HG02884 (cell line): ENCODE results near the gene SENP1.

Experiments
- ATAC-seq: cut with Tn5 transposase; IDR thresholded peaks from one replicate; pipeline ENCODE4 v1.9.1; 2021; ENCODE audit warnings: mild to moderate bottlenecking, moderate library complexity; ENCODE audit not compliant: unreplicated experiment

SENP1 gene

GRCh38 chr12:48068457-48068856 is 37.4 kb downstream of the SENP1 start:
- ATAC-seq, result no peak

DNA sequence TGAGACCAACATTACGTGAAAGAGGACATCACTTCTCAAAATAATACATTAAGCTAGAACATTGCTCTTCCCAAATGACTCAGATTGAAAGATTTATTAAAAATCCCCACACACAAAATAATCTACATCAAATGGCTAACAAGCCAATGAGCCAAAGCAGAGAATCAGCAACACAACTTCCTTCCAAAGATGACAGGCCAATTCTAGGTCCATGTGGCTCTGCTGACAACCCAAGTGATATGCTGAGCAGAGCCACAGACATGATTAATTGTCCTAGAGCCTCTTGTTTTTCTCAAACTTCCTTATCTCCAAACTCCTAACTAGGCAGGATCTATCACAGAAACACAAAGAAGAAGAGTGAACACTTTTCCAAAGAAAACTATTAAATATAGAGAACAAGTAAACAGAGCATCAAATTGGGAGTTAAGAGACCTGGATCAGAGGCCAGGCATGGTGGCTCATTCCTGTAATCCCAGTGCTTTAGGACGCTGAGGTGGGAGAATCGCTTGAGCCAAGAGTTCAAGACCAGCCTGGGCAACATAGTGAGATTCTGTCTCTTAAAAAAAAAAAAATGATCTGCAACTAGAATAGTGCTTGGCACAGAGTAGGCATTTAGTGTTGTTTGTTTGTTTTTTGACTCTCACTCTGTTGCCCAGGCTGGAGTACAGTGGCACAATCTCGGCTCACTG is 38.5 kb downstream of the SENP1 start:
- no peak for ATAC-seq

DNA sequence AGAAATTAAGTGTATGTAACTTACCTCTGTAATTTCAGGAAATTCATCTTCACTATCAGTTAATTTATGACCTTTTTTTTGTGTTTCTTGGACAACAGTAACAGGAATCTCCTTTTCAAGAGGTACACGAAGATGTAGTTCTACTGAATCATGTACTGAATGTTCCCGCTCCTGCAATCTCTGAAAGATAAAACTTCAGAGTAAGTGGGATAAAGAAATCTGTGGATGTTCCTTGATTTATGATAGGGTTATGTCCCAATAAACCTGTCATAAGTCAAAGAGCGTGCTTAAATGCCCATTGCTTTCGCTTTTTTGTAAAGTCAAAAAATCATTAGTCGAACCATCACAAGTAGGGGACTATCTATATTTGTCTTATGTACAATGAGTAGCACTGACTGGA is 40.8 kb downstream of the SENP1 start:
- ATAC-seq, result no peak

DNA sequence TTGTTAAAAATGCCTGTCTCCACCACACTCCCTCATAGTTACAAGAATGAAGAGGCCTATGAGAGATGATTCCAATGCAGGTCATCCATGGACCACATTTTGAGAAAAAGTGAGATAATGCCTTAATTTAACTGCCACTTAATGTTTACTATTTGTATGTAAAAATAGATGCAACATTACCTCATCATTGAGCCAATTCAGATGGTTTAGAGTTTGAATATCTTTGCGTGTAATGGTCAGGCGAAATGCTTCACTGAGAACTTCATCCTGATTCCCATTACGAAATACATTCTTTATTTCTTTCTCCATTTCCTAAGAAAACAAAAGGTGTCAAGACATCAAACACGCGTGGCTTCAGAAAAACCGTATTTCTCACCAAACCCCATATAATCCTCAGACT is 42.3 kb downstream of the SENP1 start:
- no peak for ATAC-seq

DNA sequence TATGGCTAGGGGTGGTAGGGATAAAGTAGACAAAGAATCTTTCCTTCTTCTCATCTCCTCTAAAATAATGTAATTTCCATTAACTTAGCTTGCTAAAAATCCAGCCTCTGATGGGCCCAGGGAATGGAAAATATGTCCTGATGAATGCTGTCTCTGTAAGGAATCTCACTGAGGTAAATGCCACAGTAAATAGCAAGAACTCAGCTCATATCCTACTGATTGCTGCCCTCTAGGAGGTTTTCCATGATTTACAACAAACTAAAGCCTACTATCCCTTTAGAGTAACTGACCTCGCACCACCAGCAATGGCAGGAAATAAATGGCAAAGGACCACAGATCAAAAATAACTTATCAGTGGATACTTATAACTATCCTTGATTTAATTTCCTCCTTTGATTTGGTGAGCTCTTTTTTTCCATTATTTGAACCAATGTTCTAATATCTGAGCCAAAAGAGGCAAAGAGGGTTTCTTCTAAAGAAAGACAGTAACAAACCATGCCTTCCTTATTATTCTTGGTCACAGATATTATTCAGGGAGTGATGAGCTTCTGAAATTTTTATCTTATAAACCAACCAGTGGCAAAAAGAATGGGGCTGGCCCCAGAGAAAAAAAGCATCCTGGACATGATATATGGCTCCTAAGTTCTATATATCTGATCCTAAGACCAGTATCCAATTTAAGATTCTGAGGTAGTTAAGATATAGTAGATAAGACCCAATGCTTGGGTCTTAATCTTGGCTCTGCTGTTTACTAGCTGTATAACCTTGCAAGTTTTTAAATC is 43.8 kb downstream of the SENP1 start:
- ATAC-seq, result no peak

GRCh38 chr12:48060474-48060873 is 45.4 kb downstream of the SENP1 start:
- no peak for ATAC-seq

GRCh38 chr12:48058771-48059170 is 47.1 kb downstream of the SENP1 start:
- no peak for ATAC-seq

DNA sequence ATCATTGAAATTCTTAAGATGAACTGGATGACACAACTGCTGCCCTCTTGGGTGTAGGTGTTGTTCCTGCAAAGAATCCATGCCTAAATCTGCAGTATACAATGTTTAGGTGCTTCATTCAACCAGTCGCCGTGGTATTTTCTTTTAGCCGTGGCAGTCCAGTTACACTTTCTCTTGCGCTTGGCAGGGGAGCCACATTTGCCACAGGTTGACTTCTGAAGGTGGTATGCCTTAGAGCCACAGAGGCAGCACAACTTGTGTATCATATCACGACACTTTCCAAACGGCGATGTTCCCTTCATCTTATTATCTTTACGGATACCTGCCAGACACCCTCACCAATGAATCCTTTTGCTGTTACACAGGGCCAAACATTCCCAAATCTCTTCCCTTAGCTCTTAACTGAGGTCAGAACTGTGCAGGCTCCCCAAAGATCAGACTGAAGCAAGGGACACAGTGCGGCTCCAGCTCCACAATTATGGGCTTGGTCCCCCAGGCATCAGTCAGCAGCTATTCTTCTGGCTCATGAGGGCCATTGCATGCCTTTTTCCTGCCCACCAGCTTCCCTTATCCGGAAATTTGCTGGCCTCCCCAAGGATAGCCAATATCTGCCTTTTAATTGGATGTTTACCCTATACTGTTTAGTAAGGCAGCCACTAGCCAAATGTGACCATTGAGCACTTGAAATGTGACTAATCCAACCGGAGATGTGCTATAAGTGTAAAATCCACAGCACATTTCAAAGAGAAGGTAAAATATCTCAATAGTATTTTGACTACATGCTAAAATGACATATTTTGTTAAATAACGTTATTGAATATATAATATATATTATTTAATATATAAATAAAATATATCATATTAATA is 50.7 kb downstream of the SENP1 start:
- ATAC-seq, result no peak

- no peak for ATAC-seq
Observed at GRCh38 chr12:48053883-48054282, 52.0 kb downstream of the SENP1 start.

- ATAC-seq, result no peak
Observed at GRCh38 chr12:48053122-48053521, 52.8 kb downstream of the SENP1 start.

GRCh38 chr12:48051681-48052080 is 54.2 kb downstream of the SENP1 start:
- ATAC-seq, result no peak

DNA sequence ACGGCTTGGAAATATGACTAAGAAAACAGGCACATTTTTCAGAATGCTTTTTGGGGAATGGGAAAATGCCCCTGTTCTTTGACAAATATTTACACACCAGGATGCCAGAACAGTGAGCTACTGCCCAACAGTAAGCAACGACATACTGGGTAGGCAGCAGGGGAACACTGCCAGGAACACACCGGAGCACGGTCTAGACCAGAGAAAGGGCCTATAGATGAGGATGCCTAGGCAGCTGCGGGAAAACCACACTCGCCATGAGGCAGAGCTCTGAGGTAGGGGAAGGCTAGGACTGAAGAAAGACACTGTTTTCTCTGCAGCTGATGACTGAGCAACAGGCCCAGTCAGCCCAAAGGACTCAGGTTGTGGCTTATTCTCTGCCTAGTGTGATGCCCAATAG is 55.7 kb downstream of the SENP1 start:
- no peak for ATAC-seq

- no peak for ATAC-seq
Observed at GRCh38 chr12:48045965-48046518, 59.8 kb downstream of the SENP1 start.

GRCh38 chr12:48045061-48045846 is 60.6 kb downstream of the SENP1 start:
- ATAC-seq, result no peak

DNA sequence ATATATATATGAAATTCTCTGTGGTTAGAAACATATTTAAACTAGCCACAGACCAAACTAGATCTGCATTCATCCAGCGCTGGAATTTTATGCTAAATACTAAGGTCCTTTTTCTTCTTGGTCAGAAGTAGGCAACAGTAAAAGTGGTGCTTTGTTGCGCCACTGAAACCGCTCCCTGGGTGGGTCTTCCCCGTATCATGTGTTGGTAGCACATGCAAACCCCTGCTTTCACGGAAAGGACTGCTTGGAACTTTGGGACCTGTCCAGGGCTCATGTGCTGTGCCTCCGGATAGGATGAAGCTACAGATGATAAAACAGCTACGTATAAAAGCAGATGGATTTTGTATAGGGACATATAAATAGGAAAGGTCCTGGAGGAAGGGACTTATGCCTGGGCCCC is 61.5 kb downstream of the SENP1 start:
- ATAC-seq, result no peak

GRCh38 chr12:48043771-48044170 is 62.1 kb downstream of the SENP1 start:
- ATAC-seq, result no peak

- no peak for ATAC-seq
Observed at GRCh38 chr12:48041591-48042423, 64.1 kb downstream of the SENP1 start.

DNA sequence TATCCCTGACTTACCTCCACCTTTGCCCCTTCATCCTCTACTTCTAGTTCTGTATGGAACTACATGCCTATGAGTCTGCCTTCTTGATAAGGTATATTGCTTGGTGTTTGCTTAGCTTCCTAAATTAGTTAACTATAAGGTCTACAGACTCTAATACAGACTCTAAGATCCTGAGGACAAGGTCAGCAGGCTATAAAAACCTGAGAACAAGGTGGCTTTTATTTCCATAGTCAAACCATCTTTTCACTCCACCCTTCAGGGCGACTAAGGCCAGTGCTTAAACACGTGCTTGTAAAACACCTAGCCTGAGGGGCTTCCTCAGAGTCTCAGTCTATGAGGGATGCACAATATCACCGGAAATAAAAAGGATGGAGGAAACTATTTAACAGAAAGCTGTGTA is 65.5 kb downstream of the SENP1 start:
- no peak for ATAC-seq

DNA sequence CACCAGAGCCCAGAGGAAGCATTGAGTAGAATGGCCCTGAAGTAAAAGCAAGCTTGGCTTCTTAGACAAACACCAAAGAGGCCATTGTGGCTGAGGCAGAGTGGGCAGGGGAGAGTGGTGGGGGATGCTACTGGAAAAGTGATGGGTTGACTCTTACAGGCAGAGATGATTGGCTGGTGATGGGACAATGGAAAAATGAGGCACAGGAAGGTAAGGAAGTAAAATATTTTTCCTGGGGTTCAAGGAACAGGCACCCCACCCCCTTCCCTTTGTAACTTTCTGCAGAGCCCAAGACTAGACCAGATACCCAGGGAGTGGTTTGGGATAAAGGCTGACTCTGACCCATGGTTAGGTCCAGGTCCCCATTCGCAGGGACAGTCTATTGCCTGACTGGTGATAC is 66.7 kb downstream of the SENP1 start:
- ATAC-seq, result no peak

GRCh38 chr12:48038085-48038484 is 67.8 kb downstream of the SENP1 start:
- no peak for ATAC-seq
